Measurements from ENCODE around the gene MRPS11. TPM values are rescaled to one million over a fixed set of nuclear protein-coding genes. Genes with fewer than 3 reads are reported as not detected.
A peak's percentile ranks its signal among the peaks of the same experiment; 100 is the strongest.
"Not testable (repeated sequence)": the region's sequence is repeated elsewhere in the genome, so short reads cannot be mapped to it uniquely, and the experiment has no call there.

Gene MRPS11
- polyA plus RNA-seq, 2 of the 4 experiments (the other 2 are of a cell fraction): 99.0 to 122 TPM

DNA sequence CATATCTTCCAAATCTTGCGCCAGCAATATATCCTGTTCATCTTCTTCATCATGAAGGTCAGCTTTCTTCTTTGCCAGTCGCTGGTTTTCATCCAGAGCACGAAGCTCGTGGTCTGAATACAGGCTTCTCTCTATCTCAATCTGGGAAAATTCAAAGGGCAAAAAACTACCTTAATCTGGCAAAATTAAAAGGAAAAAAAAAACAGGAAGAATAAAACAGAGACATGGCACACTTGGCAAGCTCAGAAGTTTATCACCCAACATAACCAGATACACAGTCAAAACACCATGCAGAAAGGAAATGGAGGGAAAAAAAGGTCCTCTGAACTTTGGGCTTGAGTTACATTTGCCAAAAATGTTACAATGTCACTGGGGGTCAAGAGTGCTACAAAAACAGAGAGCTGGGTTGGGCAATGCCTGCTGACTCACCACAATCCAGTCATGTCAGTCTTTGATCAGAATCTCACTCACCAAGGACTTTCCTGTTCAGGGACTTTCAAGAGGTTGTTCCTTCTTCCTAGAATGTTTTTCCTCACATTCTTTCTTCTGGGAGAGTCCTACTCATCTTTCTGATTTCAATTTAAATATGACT, 1.8 kb upstream of the MRPS11 start:
- FAIRE-seq (no peak), DNase-seq (ENCODE audit: low read depth in 1 of 2, low spot score in 1 of 2) (peak in 1 of 2 experiments; percentile 31), ATAC-seq (no peak)
- Histone ChIP-seq H3K9me3 (no peaks in the 10 kb centered on the region), H3K27ac (no peak overlapping the region), H3K4me2 (peak overlapping the region; percentile 75), H3K4me1 (peaks cover 18% of the 10 kb centered on the region), H3K4me3 (peak overlapping the region; percentile 73; the same call in 2 of the 3 replicates)
- WGBS (ENCODE audit: missing lambda C conversion rate): 95% methylated on average over 4 of the region's 4 CpGs
- POLR2A ChIA-PET: interaction anchor here (2.6 kb wide), 1 partner anchor 10 kb away, joined by 29 read pairs; no protein-coding TSS in a partner anchor
- TF ChIP-seq CEBPB (IDR thresholded peaks at IDR 0.05) (peak; percentile 38 to 66; a peak in 3 of 4 replicates), FOSL2 (IDR thresholded peaks at IDR 0.05) (no peak), FOSL2 (CRISPR knock-in tag; IDR thresholded peaks at IDR 0.05) (0 out of 2 replicates have a peak, but pooled peaks have one; percentile 18), ZC3H11A (IDR thresholded peaks at IDR 0.05) (no peak), JUNB (IDR thresholded peaks at IDR 0.05) (peak; percentile 18; the same call in 1 of the 2 replicates), NR3C1 (IDR thresholded peaks at IDR 0.05) (no peak), MYC (IDR thresholded peaks at IDR 0.05; ENCODE audit: borderline replicate concordance, low read length) (no peak)
- CTCF ChIA-PET: interaction anchor here (1.0 to 3.6 kb wide), 4 partner anchors 10 to 37 kb away, joined by 3 to 32 read pairs (median 10); no protein-coding TSS in a partner anchor

DNA sequence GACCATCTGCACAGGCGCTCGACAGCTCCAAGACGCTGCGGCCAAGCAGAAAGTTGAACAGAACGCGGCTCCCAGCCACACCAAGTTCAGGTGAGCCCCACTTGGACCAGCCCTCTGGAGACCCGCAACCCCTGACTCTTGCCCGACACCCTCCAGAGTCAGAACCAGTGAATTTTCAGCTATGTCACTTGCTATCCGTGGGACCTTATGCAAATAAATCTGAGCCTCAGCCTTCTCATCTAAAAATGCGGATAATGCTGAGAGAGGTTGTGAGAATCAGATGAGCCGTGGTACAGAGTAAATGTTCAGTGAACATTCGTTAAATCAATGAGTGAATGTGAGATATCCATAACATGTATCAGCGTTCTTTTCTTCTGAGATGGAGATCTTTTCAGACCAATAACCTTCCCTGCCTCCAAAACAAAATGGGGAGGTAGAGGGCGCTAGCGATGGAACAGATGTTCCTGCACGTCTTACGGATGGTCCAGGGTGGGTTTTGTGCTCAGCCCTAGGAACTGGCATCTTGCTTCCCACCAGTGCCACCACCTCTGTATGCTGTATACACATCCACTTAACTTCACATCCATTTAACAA, 524 bp downstream of the MRPS11 start:
- TF ChIP-seq, protein P1, sequence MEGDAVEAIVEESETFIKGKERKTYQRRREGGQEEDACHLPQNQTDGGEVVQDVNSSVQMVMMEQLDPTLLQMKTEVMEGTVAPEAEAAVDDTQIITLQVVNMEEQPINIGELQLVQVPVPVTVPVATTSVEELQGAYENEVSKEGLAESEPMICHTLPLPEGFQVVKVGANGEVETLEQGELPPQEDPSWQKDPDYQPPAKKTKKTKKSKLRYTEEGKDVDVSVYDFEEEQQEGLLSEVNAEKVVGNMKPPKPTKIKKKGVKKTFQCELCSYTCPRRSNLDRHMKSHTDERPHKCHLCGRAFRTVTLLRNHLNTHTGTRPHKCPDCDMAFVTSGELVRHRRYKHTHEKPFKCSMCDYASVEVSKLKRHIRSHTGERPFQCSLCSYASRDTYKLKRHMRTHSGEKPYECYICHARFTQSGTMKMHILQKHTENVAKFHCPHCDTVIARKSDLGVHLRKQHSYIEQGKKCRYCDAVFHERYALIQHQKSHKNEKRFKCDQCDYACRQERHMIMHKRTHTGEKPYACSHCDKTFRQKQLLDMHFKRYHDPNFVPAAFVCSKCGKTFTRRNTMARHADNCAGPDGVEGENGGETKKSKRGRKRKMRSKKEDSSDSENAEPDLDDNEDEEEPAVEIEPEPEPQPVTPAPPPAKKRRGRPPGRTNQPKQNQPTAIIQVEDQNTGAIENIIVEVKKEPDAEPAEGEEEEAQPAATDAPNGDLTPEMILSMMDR (IDR thresholded peaks at IDR 0.05): peak; percentile 50
- no peak for TF ChIP-seq EHMT2 (IDR thresholded peaks at IDR 0.05; ENCODE audit: low read depth)
- Histone ChIP-seq H3K4me2 (peak overlapping the region; percentile 75), H3K4me3 (peak overlapping the region; percentile 73), H3K4me1 (peaks cover 18% of the 10 kb centered on the region), H3K9me3 (no peaks in the 10 kb centered on the region), H3K27ac (peak overlapping the region; percentile 92 to 94)
- FAIRE-seq: no peak
- peak; percentile 27 to 30; a peak in 4 of 6 replicates for ATAC-seq
- CTCF ChIA-PET: interaction anchor here (0.6 to 3.3 kb wide), 11 partner anchors 9 to 194 kb away, joined by 3 to 18 read pairs (median 4); no protein-coding TSS in a partner anchor
- 7% methylated on average over 13 of the region's 17 CpGs for WGBS (ENCODE audit: missing lambda C conversion rate)
- POLR2A ChIA-PET: interaction anchor here (0.7 to 2.6 kb wide), 11 partner anchors 10 to 171 kb away, joined by 3 to 29 read pairs (median 6); partner anchors contain the start of genes AEN and ISG20
- DNase-seq (ENCODE audit: low read depth in 1 of 2, low spot score in 1 of 2): peak in 1 of 2 experiments; percentile 25

DNA sequence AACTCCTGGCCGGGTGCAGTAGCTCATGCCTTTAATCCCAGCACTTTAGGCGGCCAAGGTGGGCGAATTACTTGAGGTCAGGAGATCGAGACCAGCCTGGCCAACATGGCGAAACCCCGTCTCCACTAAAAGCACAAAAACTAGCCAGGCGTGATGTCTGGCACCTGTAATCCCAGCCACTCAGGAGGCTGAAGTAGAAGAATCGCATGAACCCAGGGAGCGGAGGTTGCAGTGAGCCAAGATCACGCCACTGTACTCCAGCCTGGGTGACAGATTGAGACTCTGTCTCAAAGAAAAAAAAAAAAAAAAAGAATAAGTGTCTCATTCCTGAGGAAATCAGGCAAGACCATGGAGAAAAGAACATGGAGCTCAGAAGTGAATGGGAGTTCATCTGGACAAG, 1.2 kb downstream of the MRPS11 start:
- ATAC-seq; DNase-seq (ENCODE audit: low read depth in 1 of 2, low spot score in 1 of 2); H3K27ac ChIP-seq; POLR2A ChIA-PET; FAIRE-seq; H3K9me3 ChIP-seq: not testable (repeated sequence)
- H3K4me2 ChIP-seq: peak overlapping the region; percentile 75
- CTCF ChIA-PET: interaction anchor here (0.6 to 3.7 kb wide), 7 partner anchors 9 to 369 kb away, joined by 3 to 18 read pairs (median 4); no protein-coding TSS in a partner anchor
- H3K4me1 ChIP-seq: peaks cover 18% of the 10 kb centered on the region
- 92% methylated on average over 10 of the region's 10 CpGs for WGBS (ENCODE audit: missing lambda C conversion rate)
- peak overlapping the region; percentile 73; the same call in 2 of the 3 replicates for H3K4me3 ChIP-seq

DNA sequence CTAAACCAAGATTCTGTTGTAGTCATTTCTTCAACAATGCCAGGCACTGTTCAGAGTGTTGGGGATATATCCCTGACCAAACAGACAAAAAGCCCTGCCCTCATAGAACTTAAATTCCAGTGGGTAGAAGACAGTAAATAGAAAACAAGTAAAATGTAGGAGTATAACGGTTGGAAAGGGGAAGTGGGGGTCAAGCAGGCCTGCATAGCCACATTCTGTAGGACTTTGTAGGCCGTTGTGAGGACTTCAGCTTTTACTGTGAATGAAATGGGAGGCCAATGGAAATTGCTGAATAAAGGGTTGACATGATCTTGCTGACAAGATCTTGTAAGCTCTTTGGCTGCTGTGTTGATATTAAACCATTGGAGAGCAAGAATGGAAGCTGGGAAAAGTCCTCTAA, 1.8 kb downstream of the MRPS11 start:
- CTCF ChIA-PET: interaction anchor here (0.6 to 3.7 kb wide), 8 partner anchors 8 to 368 kb away, joined by 3 to 18 read pairs (median 4); no protein-coding TSS in a partner anchor
- Histone ChIP-seq H3K27ac (no peak overlapping the region), H3K4me2 (no peak overlapping the region), H3K9me3 (no peaks in the 10 kb centered on the region), H3K4me1 (peaks cover 18% of the 10 kb centered on the region), H3K4me3 (no peak overlapping the region)
- POLR2A ChIA-PET: no interaction called here
- 94% methylated on average over 2 of the region's 2 CpGs for WGBS (ENCODE audit: missing lambda C conversion rate)
- ATAC-seq (no peak), FAIRE-seq (no peak), DNase-seq (ENCODE audit: low read depth in 1 of 2, low spot score in 1 of 2) (no peak)
- TF ChIP-seq RNF2 (IDR thresholded peaks at IDR 0.05; ENCODE audit: borderline replicate concordance, low read depth) (no peak), TP53 (CRISPR knock-in tag; IDR thresholded peaks at IDR 0.05) (no peak), SMC3 (IDR thresholded peaks at IDR 0.05) (no peak), JUN (IDR thresholded peaks at IDR 0.05) (no peak), RAD21 (conservative IDR thresholded peaks at IDR 0.05 in 1 of 2, IDR thresholded peaks at IDR 0.05 in 1 of 2) (no peak), HOXA7 (CRISPR knock-in tag; IDR thresholded peaks at IDR 0.05) (no peak), MYC (IDR thresholded peaks at IDR 0.05; ENCODE audit: borderline replicate concordance, low read length) (no peak), EHF (CRISPR knock-in tag; IDR thresholded peaks at IDR 0.05) (no peak), NFE2L2 (conservative IDR thresholded peaks at IDR 0.05; ENCODE audit: low read length) (no peak), MAX (IDR thresholded peaks at IDR 0.05) (no peak), HEYL (CRISPR knock-in tag; IDR thresholded peaks at IDR 0.05) (no peak), ZNF302 (CRISPR knock-in tag; IDR thresholded peaks at IDR 0.05) (no peak), JUNB (IDR thresholded peaks at IDR 0.05) (no peak), NPAS2 (CRISPR knock-in tag; IDR thresholded peaks at IDR 0.05; ENCODE audit: borderline replicate concordance) (no peak), MAZ (IDR thresholded peaks at IDR 0.05; ENCODE audit: borderline replicate concordance, low read depth, low read length) (no peak)
- TF ChIP-seq, protein P2, sequence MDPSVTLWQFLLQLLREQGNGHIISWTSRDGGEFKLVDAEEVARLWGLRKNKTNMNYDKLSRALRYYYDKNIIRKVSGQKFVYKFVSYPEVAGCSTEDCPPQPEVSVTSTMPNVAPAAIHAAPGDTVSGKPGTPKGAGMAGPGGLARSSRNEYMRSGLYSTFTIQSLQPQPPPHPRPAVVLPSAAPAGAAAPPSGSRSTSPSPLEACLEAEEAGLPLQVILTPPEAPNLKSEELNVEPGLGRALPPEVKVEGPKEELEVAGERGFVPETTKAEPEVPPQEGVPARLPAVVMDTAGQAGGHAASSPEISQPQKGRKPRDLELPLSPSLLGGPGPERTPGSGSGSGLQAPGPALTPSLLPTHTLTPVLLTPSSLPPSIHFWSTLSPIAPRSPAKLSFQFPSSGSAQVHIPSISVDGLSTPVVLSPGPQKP (IDR thresholded peaks at IDR 0.05; ENCODE audit: low read depth, low read length): no peak
- TF ChIP-seq, protein P3, sequence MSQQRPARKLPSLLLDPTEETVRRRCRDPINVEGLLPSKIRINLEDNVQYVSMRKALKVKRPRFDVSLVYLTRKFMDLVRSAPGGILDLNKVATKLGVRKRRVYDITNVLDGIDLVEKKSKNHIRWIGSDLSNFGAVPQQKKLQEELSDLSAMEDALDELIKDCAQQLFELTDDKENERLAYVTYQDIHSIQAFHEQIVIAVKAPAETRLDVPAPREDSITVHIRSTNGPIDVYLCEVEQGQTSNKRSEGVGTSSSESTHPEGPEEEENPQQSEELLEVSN (IDR thresholded peaks at IDR 0.05; ENCODE audit: borderline replicate concordance, low read depth): no peak
- TF ChIP-seq, protein P4, sequence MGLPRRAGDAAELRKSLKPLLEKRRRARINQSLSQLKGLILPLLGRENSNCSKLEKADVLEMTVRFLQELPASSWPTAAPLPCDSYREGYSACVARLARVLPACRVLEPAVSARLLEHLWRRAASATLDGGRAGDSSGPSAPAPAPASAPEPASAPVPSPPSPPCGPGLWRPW (IDR thresholded peaks at IDR 0.05): no peak

Data from A549 (cell line).